GM21529 (cell line): ENCODE data around the gene PSMB9.
"Not testable (repeated sequence)": the region's sequence is repeated elsewhere in the genome, so short reads cannot be mapped to it uniquely, and the experiment has no call there.

Experiments
- ATAC-seq: cut with Tn5 transposase; IDR thresholded peaks from one replicate; pipeline ENCODE4 v1.9.1; 2021; ENCODE audit not compliant: unreplicated experiment

Gene PSMB9

GRCh38 chr6:32853541-32854375 is at the start of gene PSMB9, which contains the start of gene TAP1:
Gene PSMB9 (plus strand): TSS chr6:32854192. CDS start chr6:32854230, 38 bp downstream.
Gene TAP1 (minus strand): TSS chr6:32853704. CDS start chr6:32853636, 68 bp downstream.
- peak; percentile 72 for ATAC-seq

GRCh38 chr6:32805404-32805803 is 48.6 kb upstream of the PSMB9 start:
- not testable (repeated sequence) for ATAC-seq

GRCh38 chr6:32807020-32807580 is 46.9 kb upstream of the PSMB9 start:
- no peak for ATAC-seq

GRCh38 chr6:32809171-32809570 is 44.8 kb upstream of the PSMB9 start:
- ATAC-seq = no peak

DNA sequence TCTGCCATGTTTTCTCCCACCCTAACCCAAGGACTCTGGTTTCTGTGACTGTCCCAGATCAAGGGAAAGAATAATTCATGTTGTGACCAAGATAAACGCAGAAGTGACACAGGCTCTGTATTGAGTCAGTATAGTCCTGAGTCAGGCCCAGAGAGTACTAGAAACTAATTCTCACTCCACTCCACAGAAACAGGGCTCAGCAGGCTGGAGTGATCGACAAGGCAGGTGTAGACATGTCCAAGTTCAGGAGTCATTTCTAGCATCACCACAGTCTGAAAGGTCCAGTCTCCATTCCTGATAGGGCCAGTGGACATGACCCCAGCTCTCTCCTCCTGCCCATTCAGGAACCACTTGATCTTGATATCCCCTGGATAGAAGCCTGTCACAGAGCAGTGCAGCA is 39.8 kb upstream of the PSMB9 start:
- ATAC-seq = no peak

DNA sequence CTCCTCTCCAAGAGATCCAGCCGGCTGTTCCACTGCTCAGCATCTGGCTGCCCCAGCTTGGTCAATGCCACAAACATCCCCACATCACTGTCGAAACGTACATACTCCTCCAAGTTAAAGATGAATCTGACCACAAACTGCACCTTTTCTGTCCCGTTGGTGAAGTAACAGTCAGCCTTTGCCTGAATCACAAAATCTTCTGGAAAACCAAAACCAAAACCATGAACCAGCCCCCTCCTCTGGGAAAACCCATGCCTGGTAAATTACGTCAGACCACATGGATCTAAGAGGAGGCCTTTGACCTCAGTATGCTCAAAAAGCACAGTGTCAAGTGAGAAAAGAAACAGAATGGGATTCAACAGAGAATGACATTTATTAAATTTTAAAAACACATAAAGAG is 38.9 kb upstream of the PSMB9 start:
- no peak for ATAC-seq

DNA sequence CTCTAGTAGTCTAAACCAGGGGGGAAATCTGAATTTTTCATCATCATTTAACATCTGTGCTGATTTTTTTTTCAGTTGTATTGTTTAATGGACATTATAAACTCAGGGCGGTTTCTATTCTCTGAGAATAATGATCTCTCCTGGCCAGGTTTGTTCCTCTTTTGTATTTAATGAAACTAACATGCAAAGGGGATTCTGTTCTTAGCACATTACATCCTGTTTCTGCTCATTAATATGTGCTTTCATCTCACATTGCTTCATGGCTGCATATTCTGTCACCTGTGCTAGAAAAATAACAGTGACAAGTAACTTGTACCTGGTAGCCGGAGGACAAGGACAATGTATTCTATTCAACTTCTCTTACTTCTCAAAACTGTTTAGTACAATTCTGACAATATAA is 38.0 kb upstream of the PSMB9 start:
- peak; percentile 69 for ATAC-seq

- ATAC-seq = peak; percentile 52
These were observed 37.2 kb upstream of the PSMB9 start, which contains the start of gene HLA-DOB for GRCh38 chr6:32816746-32817204. Gene HLA-DOB (minus strand): TSS chr6:32817002. CDS start chr6:32816951, 51 bp downstream.

- ATAC-seq = no peak
These were observed 35.1 kb upstream of the PSMB9 start for GRCh38 chr6:32818867-32819266.

- ATAC-seq = no peak
These were observed 34.3 kb upstream of the PSMB9 start for GRCh38 chr6:32819729-32820128.

GRCh38 chr6:32825966-32826365 is 28.0 kb upstream of the PSMB9 start:
- no peak for ATAC-seq

DNA sequence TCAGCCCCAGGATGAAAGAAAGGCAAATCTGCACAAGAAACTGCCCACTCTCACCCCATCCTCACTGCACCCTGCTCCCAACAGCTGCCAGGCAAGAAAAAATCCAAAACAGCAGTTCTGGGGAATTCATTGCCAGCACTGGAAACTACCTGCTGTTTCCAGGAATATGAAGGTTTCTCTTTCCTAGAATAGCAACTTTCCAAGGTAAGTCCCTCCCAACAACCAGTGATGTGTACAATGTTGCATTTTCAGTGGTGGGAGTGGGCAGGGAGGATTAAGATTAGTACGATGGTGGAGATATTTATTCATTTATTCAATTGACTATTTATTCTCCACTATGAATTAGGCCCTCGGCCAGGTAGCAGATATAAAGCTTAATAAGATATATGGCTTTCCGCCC is 27.0 kb upstream of the PSMB9 start:
- no peak for ATAC-seq

DNA sequence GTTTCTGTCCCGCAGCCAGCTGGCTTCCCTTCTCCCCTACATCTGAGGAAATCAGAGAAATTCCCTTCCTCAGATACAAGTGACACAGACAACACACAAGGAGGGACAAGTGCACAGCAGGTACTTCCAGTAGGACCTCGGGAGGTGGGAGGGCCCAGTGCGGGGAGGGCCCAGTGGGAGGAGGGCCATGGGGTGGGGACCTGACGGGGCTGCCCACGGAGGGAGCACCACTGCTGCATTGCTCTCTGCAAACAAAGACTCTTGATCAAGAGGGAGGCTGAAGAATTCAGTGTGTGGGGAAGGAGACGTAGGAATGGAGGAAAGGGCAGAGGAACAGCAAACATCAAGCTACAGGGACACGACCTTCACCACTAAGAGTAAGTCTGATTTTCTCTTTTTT is 24.5 kb upstream of the PSMB9 start:
- no peak for ATAC-seq

DNA sequence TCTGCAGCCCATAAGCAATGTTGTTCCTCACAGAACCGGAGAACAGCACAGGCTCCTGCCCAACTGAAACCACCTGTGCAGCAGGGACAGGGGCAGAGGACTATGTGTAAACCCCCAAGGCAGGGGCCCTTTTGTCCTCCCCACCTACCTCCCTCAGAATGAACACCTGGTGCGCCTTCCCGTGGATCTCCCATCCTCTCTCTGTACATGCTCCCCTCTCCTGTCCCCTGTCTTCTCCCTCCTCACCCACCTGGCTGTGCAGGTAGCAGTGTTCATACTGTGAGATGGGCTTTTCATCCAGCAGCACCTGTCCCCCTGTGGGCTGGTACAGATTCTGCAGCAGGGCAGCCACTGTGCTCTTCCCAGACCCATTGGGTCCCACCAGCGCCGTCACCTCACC is 24.0 kb upstream of the PSMB9 start:
- ATAC-seq = no peak

- ATAC-seq = no peak
These were observed 23.1 kb upstream of the PSMB9 start for GRCh38 chr6:32830936-32831335.

DNA sequence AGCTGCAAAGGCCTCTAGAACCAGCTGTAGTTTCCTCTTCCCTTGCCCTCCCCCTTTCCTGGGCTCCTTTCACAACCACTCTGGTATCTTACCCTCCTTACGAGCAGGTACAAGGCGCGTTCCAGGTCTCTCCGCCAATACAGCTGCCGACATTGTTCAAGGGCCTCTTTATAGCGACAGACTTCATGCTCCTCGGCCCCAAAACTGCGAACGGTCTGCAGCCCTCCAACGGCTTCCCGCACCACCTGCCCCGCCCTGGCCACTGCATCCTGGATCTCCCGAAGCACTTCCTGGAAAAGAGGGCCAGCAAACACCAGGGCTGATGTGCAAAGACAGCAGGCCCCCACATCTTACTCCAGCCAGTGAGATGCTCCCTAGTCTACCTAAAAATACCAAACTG is 21.5 kb upstream of the PSMB9 start:
- ATAC-seq = no peak

DNA sequence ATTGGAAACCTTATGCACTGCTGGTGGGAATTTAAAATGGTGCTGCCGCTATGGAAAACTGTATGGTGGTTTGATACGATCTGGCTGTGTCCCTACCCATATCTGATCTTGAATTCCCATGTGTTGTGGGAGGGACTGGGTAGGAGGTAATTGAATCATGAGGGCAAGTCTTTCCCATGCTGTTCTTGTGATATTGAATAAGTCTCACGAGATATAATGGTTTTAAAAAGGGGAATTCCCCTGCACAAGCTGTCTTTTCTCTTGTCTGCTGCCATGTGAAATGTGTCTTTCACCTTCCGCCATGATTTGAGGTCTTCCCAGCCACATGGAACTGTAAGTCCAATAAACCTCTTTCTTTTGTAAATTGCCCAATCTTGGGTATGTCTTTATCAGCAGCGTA is 20.3 kb upstream of the PSMB9 start:
- ATAC-seq = no peak

DNA sequence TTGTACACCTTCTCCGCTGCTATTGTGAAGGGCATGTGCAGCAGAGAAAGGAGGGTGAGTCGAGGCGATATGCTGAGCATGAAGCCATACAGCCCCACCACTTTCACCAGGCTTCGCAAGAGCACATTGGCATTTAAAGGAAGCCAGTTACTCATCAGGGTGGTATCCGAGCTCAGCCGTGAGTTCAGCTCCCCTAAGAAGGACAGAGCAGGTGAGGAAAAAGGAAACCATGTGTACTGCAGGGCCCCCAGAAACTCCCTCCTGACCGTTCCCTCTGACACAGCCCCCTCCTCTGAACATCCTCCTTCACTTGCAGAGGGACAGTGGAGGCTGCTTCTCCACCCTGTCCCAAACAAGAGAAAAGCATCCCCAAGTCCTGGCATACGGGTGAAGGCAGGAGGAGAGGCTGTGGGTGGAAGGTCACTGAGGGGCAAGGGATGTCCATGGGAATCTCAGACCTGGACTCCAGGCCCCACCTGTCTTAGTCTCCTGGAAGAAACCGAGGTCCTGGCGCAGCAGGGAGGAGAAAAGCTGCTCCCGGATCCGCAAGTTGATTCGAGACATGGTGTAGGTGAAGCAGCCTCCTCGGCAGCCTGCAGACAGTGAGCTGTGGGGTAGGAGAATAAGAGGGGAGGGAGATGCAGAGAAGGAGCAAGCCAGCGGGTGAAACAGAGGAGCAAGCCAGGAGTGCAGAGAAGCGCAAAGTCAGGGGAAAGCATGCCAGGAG is 18.7 kb upstream of the PSMB9 start:
- ATAC-seq = no peak

GRCh38 chr6:32836873-32837272 is 17.1 kb upstream of the PSMB9 start:
- ATAC-seq = no peak

DNA sequence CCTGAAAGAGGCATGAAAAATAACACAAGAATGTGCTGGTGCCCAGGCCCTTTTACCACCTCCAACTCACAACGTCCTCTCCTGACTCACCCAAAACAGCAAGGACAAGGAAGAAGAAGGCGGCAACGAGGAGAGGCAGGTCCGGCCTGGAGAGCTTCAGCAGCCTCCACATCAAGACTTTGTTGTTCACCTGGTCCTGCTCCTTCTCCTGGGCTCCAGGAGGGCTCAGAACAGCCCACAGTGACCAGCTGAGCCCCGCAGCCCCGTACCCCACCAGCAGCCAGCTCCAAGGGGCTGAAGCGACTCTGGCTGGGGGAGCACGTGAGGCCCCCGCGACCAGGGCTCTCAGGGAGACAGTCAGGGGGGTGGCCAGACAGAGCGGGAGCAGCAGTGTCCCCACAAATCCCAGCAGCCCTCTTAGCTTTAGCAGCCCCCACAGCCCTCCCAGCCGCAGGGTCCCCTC is 16.3 kb upstream of the PSMB9 start:
- no peak for ATAC-seq

DNA sequence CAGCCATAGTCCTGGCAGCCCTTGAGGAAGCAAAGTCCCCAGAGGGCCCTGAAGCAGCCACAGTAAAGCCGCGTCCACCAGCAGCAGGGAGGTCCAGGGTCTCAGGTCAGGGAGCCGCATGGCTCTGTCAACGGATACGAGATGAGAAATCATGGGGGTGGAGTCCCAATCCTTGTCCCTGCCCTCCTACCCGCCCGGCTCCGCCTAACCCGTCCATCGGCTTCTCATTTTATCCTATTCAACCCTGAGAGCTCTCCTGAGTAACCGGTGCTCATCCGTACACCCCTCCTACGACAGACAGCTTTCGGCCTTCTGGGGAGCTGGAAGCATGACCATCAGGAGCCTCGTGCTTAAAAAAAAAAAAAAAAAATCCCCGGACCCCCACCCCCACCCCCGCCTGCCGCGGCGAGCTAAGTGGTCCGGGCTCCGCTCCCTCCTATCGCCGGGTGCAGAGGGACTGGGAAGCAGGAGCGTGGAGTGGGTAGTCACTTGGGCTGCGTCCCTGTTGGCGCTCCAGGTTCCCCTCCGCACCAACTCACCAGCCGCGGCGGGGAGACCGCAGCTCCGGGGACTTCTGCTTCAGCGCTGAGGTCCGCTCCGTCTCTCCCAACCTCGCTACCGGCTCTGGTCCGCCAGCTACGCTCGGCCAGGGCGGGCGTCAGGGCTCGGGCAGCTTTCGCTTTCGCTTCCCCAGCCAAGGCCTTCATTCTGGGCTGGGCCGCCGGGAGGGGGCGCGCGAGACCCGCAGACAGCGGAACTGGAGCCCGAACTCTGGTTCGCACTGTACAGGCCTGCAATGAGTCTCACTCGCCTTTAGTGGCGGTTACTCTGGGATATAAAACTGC is 15.7 kb upstream of the PSMB9 start, which contains the start of gene TAP2:
TSS of gene TAP2 (minus strand) at position 626 of the 845 bp plus-strand sequence. CDS start at position 120, 506 bp downstream.
- ATAC-seq = peak; percentile 69
